Liver (tissue), 9 donors: ENCODE data around the gene PHYHD1. TPM values are rescaled to one million over a fixed set of nuclear protein-coding genes. Genes with fewer than 3 reads are reported as not detected.

Source experiments
- DNase-seq: peaks from one replicate; pipeline ENCODE4 v3.0.0-alpha.2; 2017; ENCODE audit warnings: low spot score
- H3K27ac ChIP-seq, 2 donors: one replicate each; pipeline ENCODE4 v1.7.0; 2013; ENCODE audit warnings: inconsistent platforms in 2 of 2, low read length in 2 of 2, control low read depth in 1 of 2, low read depth in 1 of 2, mild to moderate bottlenecking in 1 of 2
- H3K27me3 ChIP-seq, 4 donors: one replicate each; pipeline versions ENCODE4 v1.6.1 to v1.7.0; 2013; ENCODE audit warnings: low read length in 3 of 4, inconsistent platforms in 1 of 4, mild to moderate bottlenecking in 1 of 4, moderate library complexity in 1 of 4; ENCODE audit not compliant: control insufficient read depth in 4 of 4, insufficient read depth in 4 of 4
- H3K36me3 ChIP-seq, 4 donors: one replicate each; pipeline versions ENCODE4 v1.6.1 to v1.7.0; 2013; ENCODE audit warnings: low read length in 3 of 4, mild to moderate bottlenecking in 3 of 4, low read depth in 1 of 4, moderate library complexity in 1 of 4; ENCODE audit not compliant: control insufficient read depth in 4 of 4, insufficient read depth in 3 of 4
- H3K4me1 ChIP-seq, 4 donors: one replicate each; pipeline versions ENCODE4 v1.6.1 to v1.7.0; 2013; ENCODE audit warnings: low read length in 3 of 4, mild to moderate bottlenecking in 3 of 4, moderate library complexity in 1 of 4; ENCODE audit not compliant: control insufficient read depth in 4 of 4, insufficient read depth in 4 of 4
- H3K4me3 ChIP-seq, 3 donors: one replicate each; pipeline versions ENCODE4 v1.6.1 to v1.7.0; 2013; ENCODE audit warnings: low read length in 3 of 3, control low read depth in 1 of 3, low read depth in 1 of 3, mild to moderate bottlenecking in 1 of 3
- H3K9ac ChIP-seq, 2 donors: one replicate each; pipeline ENCODE4 v1.7.0; 2013; ENCODE audit warnings: low read length in 2 of 2, mild to moderate bottlenecking in 2 of 2, moderate library complexity in 2 of 2, control low read depth in 1 of 2, low read depth in 1 of 2
- H3K9me3 ChIP-seq, 4 donors: one replicate each; pipeline versions ENCODE4 v1.6.1 to v1.7.0; 2013; ENCODE audit warnings: low read length in 3 of 4; ENCODE audit not compliant: control insufficient read depth in 4 of 4
- CTCF ChIP-seq: fragments of 150-350 bp; IDR thresholded peaks from 2 replicates; pipeline ENCODE4 v1.5.1; 2017; ENCODE audit warnings: improper control_type of control experiment, low read depth, low read length; ENCODE audit not compliant: missing input control
- FOXA2 ChIP-seq: IDR thresholded peaks from 2 replicates; pipeline ENCODE4 v1.6.1; 2016; ENCODE audit warnings: antibody characterized with exemption
- GABPA ChIP-seq, 2 donors: IDR thresholded peaks in 1 of 2; conservative IDR thresholded peaks in 1 of 2; 2 replicates each; pipeline ENCODE4 v1.6.1; 2016; ENCODE audit warnings: antibody characterized with exemption in 2 of 2, mild to moderate bottlenecking in 1 of 2, moderate library complexity in 1 of 2
- HNF4A ChIP-seq, 2 donors: conservative IDR thresholded peaks; 2 replicates each; pipeline ENCODE4 v1.6.1; 2016; ENCODE audit warnings: antibody characterized with exemption in 2 of 2, mild to moderate bottlenecking in 2 of 2
- JUND ChIP-seq, 2 donors: IDR thresholded peaks; 2 replicates each; pipeline ENCODE4 v1.6.1; 2016; ENCODE audit warnings: antibody characterized with exemption in 2 of 2
- NR2F2 ChIP-seq: IDR thresholded peaks from 2 replicates; pipeline ENCODE4 v1.6.1; 2016; ENCODE audit warnings: antibody characterized with exemption
- RAD21 ChIP-seq, 2 donors: IDR thresholded peaks; 2 replicates each; pipeline ENCODE4 v1.6.1; 2016; ENCODE audit warnings: antibody characterized with exemption in 2 of 2, mild to moderate bottlenecking in 2 of 2
- REST ChIP-seq: IDR thresholded peaks from 2 replicates; pipeline ENCODE4 v1.6.1; 2016; ENCODE audit warnings: antibody characterized with exemption, mild to moderate bottlenecking
- RXRA ChIP-seq, 2 donors: IDR thresholded peaks; 2 replicates each; pipeline ENCODE4 v1.6.1; 2017 to 2018; ENCODE audit warnings: antibody characterized with exemption in 2 of 2, mild to moderate bottlenecking in 1 of 2
- SP1 ChIP-seq: IDR thresholded peaks from 2 replicates; pipeline ENCODE4 v1.6.1; 2018; ENCODE audit warnings: antibody characterized with exemption, mild to moderate bottlenecking
- TAF1 ChIP-seq: conservative IDR thresholded peaks from 2 replicates; pipeline ENCODE4 v1.6.1; 2016; ENCODE audit warnings: antibody characterized with exemption, mild to moderate bottlenecking
- YY1 ChIP-seq: IDR thresholded peaks from 2 replicates; pipeline ENCODE4 v1.6.1; 2016; ENCODE audit warnings: antibody characterized with exemption, mild to moderate bottlenecking
- ZBTB33 ChIP-seq: IDR thresholded peaks from 2 replicates; pipeline ENCODE4 v1.6.1; 2016; ENCODE audit warnings: antibody characterized with exemption
- WGBS: extraction: QIAGEN DNeasy Blood & Tissue Kit; methylation state at CpG from one replicate; pipeline ENCODE4 v1.1.7; 2013; 5-methylcytosine and 5-hydroxymethylcytosine counted together
- polyA plus RNA-seq, 2 donors: library from polyadenylated mRNA; stranded (reverse) in 1 of 2; unstranded in 1 of 2; fragments of 200-250 nt in 1 of 2; fragments of >200 nt in 1 of 2; fragmentation: Nextera tagmentation in 1 of 2; extraction: Ambion mirVana in 1 of 2; gene quantifications; one replicate each; pipeline versions ENCODE4 v1.2.1 to v1.2.3, GENCODE V29; 2013 to 2015
- total RNA-seq, 2 donors: library from RNA; depleted of rRNA; stranded (reverse); fragments of >200 nt; gene quantifications; one replicate each; pipeline ENCODE4 v1.2.3, GENCODE V29; 2014
- TF ChIP-seq, protein P1 (sequence below): IDR thresholded peaks from 2 replicates; pipeline ENCODE4 v1.6.1; 2016; ENCODE audit warnings: antibody characterized with exemption
- donor health status: healthy.
- donor health status: healthy.
- donor health status: healthy.
- donor health status: healthy.
- donor health status: healthy.

PHYHD1 gene
- total and polyA plus RNA-seq, 4 donors = 9.2 to 72.8 (median 31.3) TPM

DNA sequence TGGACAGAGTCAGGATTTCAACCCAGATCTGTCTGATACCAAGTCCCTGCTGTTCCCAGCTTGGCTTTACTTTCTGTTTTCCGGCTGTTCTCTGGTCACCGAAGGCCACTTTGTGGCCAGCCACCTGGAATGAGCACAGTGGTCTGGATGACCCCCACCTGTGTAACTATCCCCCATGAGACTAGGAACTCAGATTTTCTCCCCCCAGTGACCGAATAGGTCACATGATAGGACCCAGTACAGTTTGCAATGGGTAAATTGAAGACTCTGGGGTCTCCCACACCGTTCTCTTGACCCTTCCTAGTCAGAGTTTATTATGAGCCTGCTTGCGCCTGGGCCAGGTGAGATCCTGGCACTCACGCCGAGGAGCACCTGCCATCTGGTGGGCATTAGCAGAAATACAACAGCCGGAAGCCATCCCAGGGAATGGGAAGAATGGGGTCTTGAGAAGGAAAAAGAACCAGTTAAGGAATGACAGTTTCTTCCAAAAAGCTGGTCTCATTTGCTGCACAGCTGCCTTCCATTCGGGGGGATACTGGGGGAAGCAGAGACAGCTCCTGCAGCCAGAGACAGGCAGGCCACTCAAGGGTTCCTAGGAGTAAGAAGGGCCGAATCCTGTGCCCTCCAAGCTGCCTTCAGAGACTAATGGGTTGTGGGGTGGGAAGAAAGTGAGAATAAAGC is 7.1 kb downstream of the PHYHD1 start:
- peaks cover 0 to 2% (median 0%) of the 10 kb centered on the region in 4 donors for H3K36me3 ChIP-seq
- peak overlapping the region; percentile 36 to 78 for H3K27ac ChIP-seq
- no peak overlapping the region for H3K4me3 ChIP-seq
- H3K9me3 ChIP-seq = no peaks in the 10 kb centered on the region
- peak overlapping the region; percentile 31 to 36 for H3K9ac ChIP-seq
- H3K4me1 ChIP-seq = peaks cover 1 to 19% (median 11%) of the 10 kb centered on the region in 4 donors
- WGBS = 21% methylated on average over 10 of the region's 10 CpGs
- peak; percentile 62 for DNase-seq
- no peaks in the 10 kb centered on the region for H3K27me3 ChIP-seq
- TF ChIP-seq CTCF (peak; percentile 85), NR2F2 (no peak), JUND (IDR thresholded peaks at IDR 0.05) (no peak), SP1 (no peak), YY1 (no peak), RAD21 (IDR thresholded peaks at IDR 0.05) (peak; percentile 97), RXRA (IDR thresholded peaks at IDR 0.05) (peak; percentile 9 to 53), FOXA2 (no peak), ZBTB33 (no peak), HNF4A (conservative IDR thresholded peaks at IDR 0.05) (no peak), TAF1 (no peak), GABPA (IDR thresholded peaks at IDR 0.05 in 1 of 2, conservative IDR thresholded peaks at IDR 0.05 in 1 of 2) (no peak)
- TF ChIP-seq, protein P1, sequence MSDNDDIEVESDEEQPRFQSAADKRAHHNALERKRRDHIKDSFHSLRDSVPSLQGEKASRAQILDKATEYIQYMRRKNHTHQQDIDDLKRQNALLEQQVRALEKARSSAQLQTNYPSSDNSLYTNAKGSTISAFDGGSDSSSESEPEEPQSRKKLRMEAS = no peak

- H3K27ac ChIP-seq = no peak overlapping the region
- H3K9ac ChIP-seq = no peak overlapping the region
- peaks cover 0 to 14% (median 9%) of the 10 kb centered on the region in 4 donors for H3K4me1 ChIP-seq
- TF ChIP-seq JUND (IDR thresholded peaks at IDR 0.05) = no peak
- TF ChIP-seq HNF4A (conservative IDR thresholded peaks at IDR 0.05) = no peak
- no peak for TF ChIP-seq RAD21 (IDR thresholded peaks at IDR 0.05)
- TF ChIP-seq, protein P1 = no peak
- no peak for TF ChIP-seq REST
- TF ChIP-seq CTCF = no peak
- H3K4me3 ChIP-seq = no peak overlapping the region
- no peaks in the 10 kb centered on the region for H3K27me3 ChIP-seq
- no peak for DNase-seq
- WGBS = 75% methylated on average over 2 of the region's 2 CpGs
- H3K36me3 ChIP-seq = peaks cover 0 to 4% (median 2%) of the 10 kb centered on the region in 4 donors
- H3K9me3 ChIP-seq = no peaks in the 10 kb centered on the region
Observed at GRCh38 chr9:128928624-128929023, 7.8 kb downstream of the PHYHD1 start.
